Ovary (tissue), 10 donors: ENCODE results near the gene PAFAH1B1. TPM values are rescaled to one million over a fixed set of nuclear protein-coding genes. Genes with fewer than 3 reads are reported as not detected.
A peak's percentile ranks its signal among the peaks of the same experiment; 100 is the strongest.
"Not testable (repeated sequence)": the region's sequence is repeated elsewhere in the genome, so short reads cannot be mapped to it uniquely, and the experiment has no call there.

Experiments used
- DNase-seq, 5 donors: peaks; one replicate each; pipeline ENCODE4 v3.0.0-alpha.2; 2019 to 2020
- H3K27ac ChIP-seq, 2 donors: fragments of 200-600 bp; one replicate each; pipeline versions ENCODE4 v1.5.1 to v1.8.0; 2019 to 2022
- H3K27me3 ChIP-seq: fragments of 200-600 bp; one replicate; pipeline ENCODE4 v1.8.0; 2022
- H3K36me3 ChIP-seq: fragments of 200-600 bp; sonication (generic); one replicate; pipeline ENCODE4 v1.5.1; 2019
- H3K4me1 ChIP-seq: one replicate; pipeline ENCODE4 v1.8.1; 2013; ENCODE audit warnings: mild to moderate bottlenecking, moderate library complexity; ENCODE audit not compliant: insufficient read depth
- H3K4me3 ChIP-seq: fragments of 200-600 bp; sonication (generic); one replicate; pipeline ENCODE4 v1.5.1; 2017
- H3K9me3 ChIP-seq, 2 donors: fragments of 200-600 bp in 1 of 2; sonication (generic) in 1 of 2; one replicate each; pipeline versions ENCODE4 v1.5.1 to v1.8.1; 2013 to 2019; ENCODE audit warnings: mild to moderate bottlenecking in 1 of 2, moderate library complexity in 1 of 2
- CTCF ChIP-seq, 3 donors: fragments of 450-650 bp in 2 of 3; fragments of 200-600 bp in 1 of 3; IDR thresholded peaks; one replicate each; pipeline versions ENCODE4 v1.5.1 to v1.8.0; 2016 to 2022; ENCODE audit warnings: antibody characterized with exemption in 3 of 3, mild to moderate bottlenecking in 1 of 3
- EP300 ChIP-seq: sonication (generic); formaldehyde crosslinking; IDR thresholded peaks from one replicate; pipeline ENCODE4 v1.6.1; 2017; ENCODE audit warnings: antibody characterized with exemption
- POLR2A ChIP-seq: fragments of 450-650 bp; IDR thresholded peaks from one replicate; pipeline ENCODE4 v1.6.1; 2017; ENCODE audit warnings: antibody characterized with exemption, mild to moderate bottlenecking, moderate library complexity
- WGBS, 3 donors: extraction: QIAGEN DNeasy Blood & Tissue Kit in 1 of 3; methylation state at CpG; one replicate each; pipeline versions ENCODE4 v1.1.5 to v1.1.7; 2013 to 2017; 5-methylcytosine and 5-hydroxymethylcytosine counted together
- intact Hi-C, 4 donors: fragments of 100-400 bp; cut with DNase I; formaldehyde crosslinking; loops; one replicate each; pipeline versions ENCODE4 v1.11.0 to v1.15.1; 2022 to 2023
- long read RNA-seq, 3 donors: library from polyadenylated mRNA in 2 of 3; unstranded in 2 of 3; transcript quantifications; one replicate each; pipeline ENCODE4 v2.0.0 and lab custom pipeline, GENCODE V29; 2021 to 2026
- polyA plus RNA-seq, 2 donors: library from polyadenylated mRNA; stranded (reverse); fragments of 200-250 nt in 1 of 2; fragments of 350-450 nt in 1 of 2; fragmentation: Illumina TruSeq in 1 of 2; extraction: RNeasy Lipid Tissue Mini Kit (QIAGEN cat#74804) in 1 of 2; gene quantifications; one replicate each; pipeline ENCODE4 v1.2.3, GENCODE V29; 2013 to 2014
- total RNA-seq, 7 donors: library from RNA; depleted of rRNA in 2 of 7; stranded (reverse); fragments of >200 nt in 2 of 7; fragmentation: NEBNext Ultra II Directional in 3 of 7; extraction: Animal tissue kit (Norgen Biotek cat#: 25700) in 3 of 7; gene quantifications; one replicate each; pipeline versions ENCODE4 v1.1.0 to v1.2.4, GENCODE V29; 2016 to 2023
- donor health status: DM: no; HTN: no; CAD: no; lungs with moderate emphysema.
- donor health status: DM: no; HTN: no; CAD: no.
- donor health status: Bipolar disorder and iron deficiency.
- donor health status: DM: yes; HTN: yes; CAD: no.
- donor health status: DM: no; HTN: no; CAD: no.
- donor health status: DM: yes; HTN: yes; CAD: no.

The PAFAH1B1 gene
- total RNA-seq (100 to 1,000 TPM in 4 of 7 donors, 10 to 100 TPM in 3; 73.6 to 125 (median 108) TPM), polyA plus RNA-seq (10 to 100 TPM; 36.5 to 99.0 TPM)
- long read RNA-seq, donor 1, full-length matches to known transcripts = 8 of 23 reads
- long read RNA-seq, donor 1, partial matches to known transcripts = 2 of 23 reads
- long read RNA-seq, donor 1, other reads (novel, unspliced or antisense) = 13 of 23 reads
- long read RNA-seq, donor 2, full-length matches to known transcripts = 61 of 68 reads
- long read RNA-seq, donor 2, partial matches to known transcripts = 7 of 68 reads
- long read RNA-seq, donor 2, other reads (novel, unspliced or antisense) = 0 of 68 reads
- long read RNA-seq, donor 3, full-length matches to known transcripts = 32 of 59 reads
- long read RNA-seq, donor 3, partial matches to known transcripts = 6 of 59 reads
- long read RNA-seq, donor 3, other reads (novel, unspliced or antisense) = 21 of 59 reads

- Histone ChIP-seq H3K9me3 (no peaks in the 10 kb centered on the region), H3K4me3 (peak within 1 kb of the TSS; percentile 100), H3K36me3 (no peaks in the 10 kb centered on the region), H3K27ac (peak within 1 kb of the TSS; percentile 94 to 100), H3K27me3 (no peaks in the 10 kb centered on the region), H3K4me1 (peaks cover 1% of the 10 kb centered on the region)
- WGBS, 3 donors = 0 to 1% (median 1%) methylated on average over 48 to 85 of the region's 86 CpGs
- no peak for TF ChIP-seq EP300
- peak; percentile 90 for TF ChIP-seq POLR2A
- TF ChIP-seq CTCF (IDR thresholded peaks at IDR 0.05) = peak in 2 of 3 donors; percentile 36 to 38
- peak; percentile 90 to 96 (median 92) for DNase-seq
- intact Hi-C loops = loop anchor here in 1 of 4 donors (10.0 kb wide), 1 partner anchor 112 kb away; no protein-coding TSS in a partner anchor
Measured at GRCh38 chr17:2592971-2593820, at the start of gene PAFAH1B1. Gene PAFAH1B1 (plus strand): TSS chr17:2593654. CDS start chr17:2638289, 44,635 bp downstream.

GRCh38 chr17:2545393-2545792, 48.1 kb upstream of the PAFAH1B1 start:
- no peak for TF ChIP-seq POLR2A
- no peak for TF ChIP-seq CTCF (IDR thresholded peaks at IDR 0.05)
- TF ChIP-seq EP300 = no peak
- Histone ChIP-seq H3K27ac (no peak overlapping the region), H3K4me3 (no peak overlapping the region), H3K27me3 (no peaks in the 10 kb centered on the region), H3K9me3 (no peaks in the 10 kb centered on the region), H3K36me3 (no peaks in the 10 kb centered on the region), H3K4me1 (no peaks in the 10 kb centered on the region)
- no peak for DNase-seq
- WGBS, 3 donors = 88 to 90% (median 90%) methylated on average over 7 of the region's 7 CpGs
- intact Hi-C loops = no loop called here

GRCh38 chr17:2547176-2547575, 46.3 kb upstream of the PAFAH1B1 start:
- no peaks in the 10 kb centered on the region for H3K36me3 ChIP-seq
- no peak overlapping the region for H3K4me3 ChIP-seq
- intact Hi-C loops = no loop called here
- no peak for DNase-seq
- 63 to 66% (median 66%) methylated on average over 9 of the region's 9 CpGs for WGBS, 3 donors
- no peaks in the 10 kb centered on the region for H3K4me1 ChIP-seq
- H3K27me3 ChIP-seq = no peaks in the 10 kb centered on the region
- TF ChIP-seq POLR2A = no peak
- TF ChIP-seq CTCF (IDR thresholded peaks at IDR 0.05) = no peak
- no peak for TF ChIP-seq EP300
- no peaks in the 10 kb centered on the region for H3K9me3 ChIP-seq
- no peak overlapping the region for H3K27ac ChIP-seq

GRCh38 chr17:2548026-2548425, 45.4 kb upstream of the PAFAH1B1 start:
- intact Hi-C loops, H3K27ac ChIP-seq: not testable (repeated sequence)
- WGBS, 3 donors = 81 to 82% (median 81%) methylated on average over 9 of the region's 9 CpGs

More at GRCh38 chr17:2548026-2548425, 45.4 kb upstream of the PAFAH1B1 start:
- not testable (repeated sequence) for H3K9me3 ChIP-seq, H3K27me3 ChIP-seq, DNase-seq, H3K4me1 ChIP-seq, H3K36me3 ChIP-seq, H3K4me3 ChIP-seq
